Osteoblast (primary cell): Measurements from ENCODE around the gene CHST11. TPM values are rescaled to one million over a fixed set of nuclear protein-coding genes. Genes with fewer than 3 reads are reported as not detected.

ENCODE experiments used
- DNase-seq: peaks from one replicate; pipeline ENCODE4 v3.0.0; 2011; ENCODE audit warnings: low spot score, mixed read lengths; ENCODE audit not compliant: insufficient read length; ENCODE audit errors: missing footprints
- H2AFZ ChIP-seq: 2 replicates; pipeline ENCODE4 v1.6.0; 2011; ENCODE audit warnings: mild to moderate bottlenecking, low read length
- H3K27ac ChIP-seq: 2 replicates; pipeline ENCODE4 v1.5.1; 2011; ENCODE audit warnings: mild to moderate bottlenecking, low read depth, low read length, moderate library complexity
- H3K27me3 ChIP-seq: 2 replicates; pipeline ENCODE4 v1.6.0; 2012; ENCODE audit warnings: mild to moderate bottlenecking, control low read depth, inconsistent platforms, low read length, moderate library complexity; ENCODE audit not compliant: insufficient read depth
- H3K36me3 ChIP-seq: 2 replicates; pipeline ENCODE4 v1.5.1; 2011; ENCODE audit warnings: mild to moderate bottlenecking, low read length, control low read depth, moderate library complexity; ENCODE audit not compliant: insufficient read depth
- H3K4me1 ChIP-seq: 2 replicates; pipeline ENCODE4 v1.5.1; 2011; ENCODE audit warnings: mild to moderate bottlenecking, low read length, control low read depth, moderate library complexity; ENCODE audit not compliant: insufficient read depth
- H3K4me2 ChIP-seq: 2 replicates; pipeline ENCODE4 v1.6.0; 2011; ENCODE audit warnings: mild to moderate bottlenecking, low read length; ENCODE audit not compliant: insufficient read depth
- H3K4me3 ChIP-seq: fragments of 200-600 bp; sonication (generic); 3 replicates; pipeline ENCODE4 v1.5.1; 2012; ENCODE audit warnings: mild to moderate bottlenecking, low read length, inconsistent platforms; ENCODE audit not compliant: insufficient read depth
- H3K79me2 ChIP-seq: 2 replicates; pipeline ENCODE4 v1.6.0; 2012; ENCODE audit warnings: mild to moderate bottlenecking, low read length, control low read depth, inconsistent platforms; ENCODE audit not compliant: insufficient read depth
- H3K9me3 ChIP-seq: 2 replicates; pipeline ENCODE4 v1.5.1; 2011; ENCODE audit warnings: low read depth, low read length, control low read depth
- H4K20me1 ChIP-seq: 2 replicates; pipeline ENCODE4 v1.6.0; 2012; ENCODE audit warnings: mild to moderate bottlenecking, low read length, control low read depth; ENCODE audit not compliant: insufficient read depth
- total RNA-seq: library from RNA; depleted of rRNA; stranded (reverse); fragments of >200 nt; gene quantifications from 2 replicates; pipeline ENCODE4 v1.2.3, GENCODE V29; 2012
- TF ChIP-seq, protein P1 (sequence below): IDR thresholded peaks from 2 replicates; pipeline ENCODE4 v1.5.1; 2011; ENCODE audit warnings: mild to moderate bottlenecking, low read depth, low read length, moderate library complexity; ENCODE audit errors: extremely low read depth

The CHST11 gene
- total RNA-seq, 1 donor = 24.6 TPM

DNA sequence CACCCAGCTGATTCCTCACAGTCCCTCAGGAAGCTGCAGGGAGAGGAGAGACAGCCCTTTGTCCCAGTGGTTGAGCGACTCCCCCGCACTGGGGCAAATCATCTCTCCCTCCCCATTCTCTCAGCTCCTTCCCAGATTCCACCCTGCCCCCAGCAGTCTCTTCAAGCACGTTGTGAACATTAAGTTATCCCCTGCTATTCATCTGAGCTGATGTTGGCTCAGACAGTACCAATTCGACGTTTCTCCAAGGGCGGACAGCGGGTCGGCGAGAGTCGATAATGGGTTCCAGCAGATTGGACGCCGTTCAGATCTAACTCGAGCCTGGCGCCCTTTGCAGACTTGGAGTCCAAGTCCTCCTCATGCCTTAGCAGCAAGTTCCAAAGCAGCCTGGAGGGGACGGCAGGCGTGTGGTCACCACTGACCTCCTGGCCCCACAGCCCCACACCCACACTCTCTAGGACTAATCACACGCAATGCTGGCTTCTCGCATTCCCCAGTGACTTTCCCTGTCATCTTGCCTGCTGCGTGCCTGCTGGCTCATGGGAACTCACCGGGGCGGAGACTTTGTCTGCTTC, 245.9 kb downstream of the CHST11 start:
- no peak for DNase-seq
- H3K27ac ChIP-seq = peak overlapping the region; percentile 29
- no peak overlapping the region for H3K4me3 ChIP-seq
- no peaks in the 10 kb centered on the region for H3K9me3 ChIP-seq
- no peaks in the 10 kb centered on the region for H3K36me3 ChIP-seq
- H2AFZ ChIP-seq = no peak overlapping the region
- no peaks in the 10 kb centered on the region for H4K20me1 ChIP-seq
- no peaks in the 10 kb centered on the region for H3K27me3 ChIP-seq
- peaks cover 5% of the 10 kb centered on the region for H3K79me2 ChIP-seq
- TF ChIP-seq, protein P1, sequence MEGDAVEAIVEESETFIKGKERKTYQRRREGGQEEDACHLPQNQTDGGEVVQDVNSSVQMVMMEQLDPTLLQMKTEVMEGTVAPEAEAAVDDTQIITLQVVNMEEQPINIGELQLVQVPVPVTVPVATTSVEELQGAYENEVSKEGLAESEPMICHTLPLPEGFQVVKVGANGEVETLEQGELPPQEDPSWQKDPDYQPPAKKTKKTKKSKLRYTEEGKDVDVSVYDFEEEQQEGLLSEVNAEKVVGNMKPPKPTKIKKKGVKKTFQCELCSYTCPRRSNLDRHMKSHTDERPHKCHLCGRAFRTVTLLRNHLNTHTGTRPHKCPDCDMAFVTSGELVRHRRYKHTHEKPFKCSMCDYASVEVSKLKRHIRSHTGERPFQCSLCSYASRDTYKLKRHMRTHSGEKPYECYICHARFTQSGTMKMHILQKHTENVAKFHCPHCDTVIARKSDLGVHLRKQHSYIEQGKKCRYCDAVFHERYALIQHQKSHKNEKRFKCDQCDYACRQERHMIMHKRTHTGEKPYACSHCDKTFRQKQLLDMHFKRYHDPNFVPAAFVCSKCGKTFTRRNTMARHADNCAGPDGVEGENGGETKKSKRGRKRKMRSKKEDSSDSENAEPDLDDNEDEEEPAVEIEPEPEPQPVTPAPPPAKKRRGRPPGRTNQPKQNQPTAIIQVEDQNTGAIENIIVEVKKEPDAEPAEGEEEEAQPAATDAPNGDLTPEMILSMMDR = no peak
- peak overlapping the region; percentile 49 for H3K4me2 ChIP-seq
- peaks cover 31% of the 10 kb centered on the region for H3K4me1 ChIP-seq

DNA sequence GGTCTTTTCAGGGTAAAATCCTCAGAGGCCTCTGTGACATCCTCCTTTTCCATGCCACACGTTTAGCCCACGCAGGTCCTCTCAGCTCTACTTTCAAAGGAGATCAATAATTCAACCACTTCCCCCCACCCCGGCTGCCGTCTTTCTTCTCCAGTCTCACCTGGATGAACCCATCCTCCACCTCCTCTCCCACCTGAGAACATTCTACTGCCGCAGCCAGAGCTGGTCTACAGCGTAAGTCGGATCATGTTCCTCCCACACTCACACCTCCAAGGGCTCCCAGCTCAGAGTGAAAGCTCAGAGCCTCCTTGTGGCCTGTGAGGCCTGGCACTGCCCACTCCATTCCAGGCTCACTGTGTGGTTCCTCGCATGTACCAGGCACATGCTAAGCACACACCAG, 246.6 kb downstream of the CHST11 start:
- Histone ChIP-seq H3K4me1 (peaks cover 36% of the 10 kb centered on the region), H3K27ac (peak overlapping the region; percentile 29), H4K20me1 (peaks cover 3% of the 10 kb centered on the region), H3K79me2 (peaks cover 3% of the 10 kb centered on the region), H3K9me3 (no peaks in the 10 kb centered on the region), H3K36me3 (no peaks in the 10 kb centered on the region), H3K4me3 (no peak overlapping the region), H3K4me2 (no peak overlapping the region), H2AFZ (no peak overlapping the region), H3K27me3 (no peaks in the 10 kb centered on the region)
- no peak for DNase-seq
- TF ChIP-seq, protein P1 = no peak

DNA sequence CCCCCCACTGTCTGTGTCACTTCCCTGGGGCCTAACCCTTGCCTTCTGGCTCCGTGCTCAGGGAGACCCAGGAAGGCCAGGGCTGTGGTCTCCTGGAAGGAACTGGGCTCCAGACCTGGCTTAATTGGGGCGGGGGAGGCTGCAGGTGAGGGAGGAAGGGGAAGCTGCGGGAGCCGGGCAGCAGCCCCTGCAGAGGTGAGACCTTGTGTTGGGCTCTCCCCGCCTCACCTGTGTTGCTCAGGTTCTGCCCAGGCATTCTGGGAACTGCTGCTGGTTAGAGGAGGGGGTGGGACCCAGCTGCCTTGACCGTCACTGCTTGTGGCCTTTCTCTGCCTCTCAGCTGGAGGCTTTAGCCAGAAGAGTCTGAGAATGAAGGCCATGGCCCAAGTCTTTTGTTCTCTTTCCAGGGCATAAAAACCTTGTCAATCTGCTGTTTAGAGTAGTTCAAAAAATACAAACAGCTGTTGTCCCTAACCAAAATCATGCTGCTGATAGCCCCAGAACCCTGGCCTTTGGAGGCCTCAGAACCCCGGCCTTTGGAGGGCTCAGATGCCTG, 247.6 kb downstream of the CHST11 start:
- no peaks in the 10 kb centered on the region for H3K27me3 ChIP-seq
- H3K4me1 ChIP-seq = peaks cover 30% of the 10 kb centered on the region
- H3K4me2 ChIP-seq = no peak overlapping the region

DNA sequence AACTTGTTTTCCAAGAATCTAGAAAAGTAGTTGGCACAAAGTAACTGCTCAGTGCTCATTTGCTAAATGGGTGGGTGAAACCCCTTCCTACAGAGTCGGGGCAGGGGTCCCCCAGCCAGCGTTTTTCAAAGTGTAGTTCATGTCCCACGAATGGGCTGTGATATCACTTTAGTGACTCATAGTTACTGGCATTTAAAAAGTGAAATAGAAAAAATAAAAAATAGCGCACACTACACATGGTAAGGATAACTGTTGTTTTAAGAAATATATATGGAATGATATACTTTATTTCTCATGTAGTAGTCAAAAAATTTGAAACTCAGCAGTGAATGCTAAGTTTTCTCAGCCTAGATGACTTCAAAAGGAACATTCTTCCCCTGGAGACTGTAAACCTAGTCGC, 250.4 kb downstream of the CHST11 start:
- H3K27me3 ChIP-seq = no peaks in the 10 kb centered on the region
- peak; percentile 89 for DNase-seq
- TF ChIP-seq, protein P1 = no peak
- H3K9me3 ChIP-seq = no peaks in the 10 kb centered on the region
- H3K4me3 ChIP-seq = no peak overlapping the region
- H4K20me1 ChIP-seq = peaks cover 3% of the 10 kb centered on the region
- peak overlapping the region; percentile 66 for H3K4me2 ChIP-seq
- peaks cover 42% of the 10 kb centered on the region for H3K4me1 ChIP-seq
- no peak overlapping the region for H2AFZ ChIP-seq
- H3K36me3 ChIP-seq = no peaks in the 10 kb centered on the region
- peak overlapping the region; percentile 4 for H3K27ac ChIP-seq
- H3K79me2 ChIP-seq = no peaks in the 10 kb centered on the region

More for the DNA sequence above, 247.6 kb downstream of the CHST11 start:
- Histone ChIP-seq H3K9me3 (no peaks in the 10 kb centered on the region), H4K20me1 (peaks cover 3% of the 10 kb centered on the region), H3K79me2 (peaks cover 3% of the 10 kb centered on the region), H3K4me3 (no peak overlapping the region), H3K27ac (no peak overlapping the region), H2AFZ (no peak overlapping the region), H3K36me3 (no peaks in the 10 kb centered on the region)
- TF ChIP-seq, protein P1 = no peak
- no peak for DNase-seq
